ENCODE results near the gene C1QTNF6. TPM values are rescaled to one million over a fixed set of nuclear protein-coding genes. Genes with fewer than 3 reads are reported as not detected.

Gene C1QTNF6
- total and polyA plus RNA-seq, 2 experiments from 2014 or later: 1.7 to 2.3 TPM

GRCh38 chr22:37223965-37224551 is 36.0 kb upstream of the C1QTNF6 start (continued):
- TF ChIP-seq, protein P1, sequence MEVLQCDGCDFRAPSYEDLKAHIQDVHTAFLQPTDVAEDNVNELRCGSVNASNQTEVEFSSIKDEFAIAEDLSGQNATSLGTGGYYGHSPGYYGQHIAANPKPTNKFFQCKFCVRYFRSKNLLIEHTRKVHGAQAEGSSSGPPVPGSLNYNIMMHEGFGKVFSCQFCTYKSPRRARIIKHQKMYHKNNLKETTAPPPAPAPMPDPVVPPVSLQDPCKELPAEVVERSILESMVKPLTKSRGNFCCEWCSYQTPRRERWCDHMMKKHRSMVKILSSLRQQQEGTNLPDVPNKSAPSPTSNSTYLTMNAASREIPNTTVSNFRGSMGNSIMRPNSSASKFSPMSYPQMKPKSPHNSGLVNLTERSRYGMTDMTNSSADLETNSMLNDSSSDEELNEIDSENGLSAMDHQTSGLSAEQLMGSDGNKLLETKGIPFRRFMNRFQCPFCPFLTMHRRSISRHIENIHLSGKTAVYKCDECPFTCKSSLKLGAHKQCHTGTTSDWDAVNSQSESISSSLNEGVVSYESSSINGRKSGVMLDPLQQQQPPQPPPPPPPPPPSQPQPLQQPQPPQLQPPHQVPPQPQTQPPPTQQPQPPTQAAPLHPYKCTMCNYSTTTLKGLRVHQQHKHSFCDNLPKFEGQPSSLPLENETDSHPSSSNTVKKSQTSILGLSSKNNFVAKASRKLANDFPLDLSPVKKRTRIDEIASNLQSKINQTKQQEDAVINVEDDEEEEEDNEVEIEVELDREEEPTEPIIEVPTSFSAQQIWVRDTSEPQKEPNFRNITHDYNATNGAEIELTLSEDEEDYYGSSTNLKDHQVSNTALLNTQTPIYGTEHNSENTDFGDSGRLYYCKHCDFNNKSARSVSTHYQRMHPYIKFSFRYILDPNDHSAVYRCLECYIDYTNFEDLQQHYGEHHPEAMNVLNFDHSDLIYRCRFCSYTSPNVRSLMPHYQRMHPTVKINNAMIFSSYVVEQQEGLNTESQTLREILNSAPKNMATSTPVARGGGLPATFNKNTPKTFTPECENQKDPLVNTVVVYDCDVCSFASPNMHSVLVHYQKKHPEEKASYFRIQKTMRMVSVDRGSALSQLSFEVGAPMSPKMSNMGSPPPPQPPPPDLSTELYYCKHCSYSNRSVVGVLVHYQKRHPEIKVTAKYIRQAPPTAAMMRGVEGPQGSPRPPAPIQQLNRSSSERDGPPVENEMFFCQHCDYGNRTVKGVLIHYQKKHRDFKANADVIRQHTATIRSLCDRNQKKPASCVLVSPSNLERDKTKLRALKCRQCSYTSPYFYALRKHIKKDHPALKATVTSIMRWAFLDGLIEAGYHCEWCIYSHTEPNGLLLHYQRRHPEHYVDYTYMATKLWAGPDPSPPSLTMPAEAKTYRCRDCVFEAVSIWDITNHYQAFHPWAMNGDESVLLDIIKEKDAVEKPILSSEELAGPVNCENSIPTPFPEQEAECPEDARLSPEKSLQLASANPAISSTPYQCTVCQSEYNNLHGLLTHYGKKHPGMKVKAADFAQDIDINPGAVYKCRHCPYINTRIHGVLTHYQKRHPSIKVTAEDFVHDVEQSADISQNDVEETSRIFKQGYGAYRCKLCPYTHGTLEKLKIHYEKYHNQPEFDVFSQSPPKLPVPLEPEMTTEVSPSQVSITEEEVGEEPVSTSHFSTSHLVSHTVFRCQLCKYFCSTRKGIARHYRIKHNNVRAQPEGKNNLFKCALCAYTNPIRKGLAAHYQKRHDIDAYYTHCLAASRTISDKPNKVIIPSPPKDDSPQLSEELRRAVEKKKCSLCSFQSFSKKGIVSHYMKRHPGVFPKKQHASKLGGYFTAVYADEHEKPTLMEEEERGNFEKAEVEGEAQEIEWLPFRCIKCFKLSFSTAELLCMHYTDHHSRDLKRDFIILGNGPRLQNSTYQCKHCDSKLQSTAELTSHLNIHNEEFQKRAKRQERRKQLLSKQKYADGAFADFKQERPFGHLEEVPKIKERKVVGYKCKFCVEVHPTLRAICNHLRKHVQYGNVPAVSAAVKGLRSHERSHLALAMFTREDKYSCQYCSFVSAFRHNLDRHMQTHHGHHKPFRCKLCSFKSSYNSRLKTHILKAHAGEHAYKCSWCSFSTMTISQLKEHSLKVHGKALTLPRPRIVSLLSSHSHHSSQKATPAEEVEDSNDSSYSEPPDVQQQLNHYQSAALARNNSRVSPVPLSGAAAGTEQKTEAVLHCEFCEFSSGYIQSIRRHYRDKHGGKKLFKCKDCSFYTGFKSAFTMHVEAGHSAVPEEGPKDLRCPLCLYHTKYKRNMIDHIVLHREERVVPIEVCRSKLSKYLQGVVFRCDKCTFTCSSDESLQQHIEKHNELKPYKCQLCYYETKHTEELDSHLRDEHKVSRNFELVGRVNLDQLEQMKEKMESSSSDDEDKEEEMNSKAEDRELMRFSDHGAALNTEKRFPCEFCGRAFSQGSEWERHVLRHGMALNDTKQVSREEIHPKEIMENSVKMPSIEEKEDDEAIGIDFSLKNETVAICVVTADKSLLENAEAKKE (CRISPR knock-in tag; IDR thresholded peaks at IDR 0.05): no peak
- no peak for TF ChIP-seq EZH2phosphoT487 (IDR thresholded peaks at IDR 0.05; ENCODE audit: unreplicated experiment)
- TF ChIP-seq CREB1 (CRISPR knock-in tag; IDR thresholded peaks at IDR 0.05; ENCODE audit: low read depth): no peak
- TF ChIP-seq ETS1 (IDR thresholded peaks at IDR 0.05): no peak
- no peak for TF ChIP-seq ZNF114 (CRISPR knock-in tag; IDR thresholded peaks at IDR 0.05)
- TF ChIP-seq NANOG (IDR thresholded peaks at IDR 0.05; ENCODE audit: borderline replicate concordance): no peak

- H3K4me3 Mint-ChIP-seq: no peak overlapping the region
- H4K20me1 ChIP-seq (replicated peaks; ENCODE audit: insufficient read depth): no peaks in the 10 kb centered on the region
- no peaks in the 10 kb centered on the region for H3K36me3 Mint-ChIP-seq (ENCODE audit: low read depth)
- no peak overlapping the region for H2AFZ ChIP-seq
- peaks cover 16% of the 10 kb centered on the region for H3K27me3 Mint-ChIP-seq (ENCODE audit: insufficient read depth, low read depth, poor library complexity)
- no peaks in the 10 kb centered on the region for H3K36me3 ChIP-seq (ENCODE audit: insufficient read depth)
- no peaks in the 10 kb centered on the region for H3K9me2 ChIP-seq (ENCODE audit: insufficient read depth)
- DNase-seq (ENCODE audit: low spot score) (no peak), ATAC-seq (no peak)
- peaks cover 5% of the 10 kb centered on the region for H3K4me1 Mint-ChIP-seq
- no peaks in the 10 kb centered on the region for H3K27me3 ChIP-seq (ENCODE audit: insufficient read depth)
- no peak overlapping the region for H3K27ac Mint-ChIP-seq
- H3K27ac ChIP-seq (ENCODE audit: low read depth): no peak overlapping the region
- H3K4me1 ChIP-seq (ENCODE audit: insufficient read depth): no peaks in the 10 kb centered on the region
- peaks cover 11% of the 10 kb centered on the region; the same call in 2 of the 3 replicates for H3K9me3 Mint-ChIP-seq
- H3K4me2 ChIP-seq: no peak overlapping the region
- H3K79me2 ChIP-seq (replicated peaks; ENCODE audit: insufficient read depth): no peaks in the 10 kb centered on the region
- no peaks in the 10 kb centered on the region for H3F3A ChIP-seq (replicated peaks; ENCODE audit: low read depth)
- no peak for TF ChIP-seq STAT1 (IDR thresholded peaks at IDR 0.05; ENCODE audit: unreplicated experiment)
- TF ChIP-seq ZNF331 (CRISPR knock-in tag; IDR thresholded peaks at IDR 0.05; ENCODE audit: low read depth): no peak
- TF ChIP-seq EZH2phosphoT487 (IDR thresholded peaks at IDR 0.05; ENCODE audit: unreplicated experiment): no peak
- TF ChIP-seq, protein P2, sequence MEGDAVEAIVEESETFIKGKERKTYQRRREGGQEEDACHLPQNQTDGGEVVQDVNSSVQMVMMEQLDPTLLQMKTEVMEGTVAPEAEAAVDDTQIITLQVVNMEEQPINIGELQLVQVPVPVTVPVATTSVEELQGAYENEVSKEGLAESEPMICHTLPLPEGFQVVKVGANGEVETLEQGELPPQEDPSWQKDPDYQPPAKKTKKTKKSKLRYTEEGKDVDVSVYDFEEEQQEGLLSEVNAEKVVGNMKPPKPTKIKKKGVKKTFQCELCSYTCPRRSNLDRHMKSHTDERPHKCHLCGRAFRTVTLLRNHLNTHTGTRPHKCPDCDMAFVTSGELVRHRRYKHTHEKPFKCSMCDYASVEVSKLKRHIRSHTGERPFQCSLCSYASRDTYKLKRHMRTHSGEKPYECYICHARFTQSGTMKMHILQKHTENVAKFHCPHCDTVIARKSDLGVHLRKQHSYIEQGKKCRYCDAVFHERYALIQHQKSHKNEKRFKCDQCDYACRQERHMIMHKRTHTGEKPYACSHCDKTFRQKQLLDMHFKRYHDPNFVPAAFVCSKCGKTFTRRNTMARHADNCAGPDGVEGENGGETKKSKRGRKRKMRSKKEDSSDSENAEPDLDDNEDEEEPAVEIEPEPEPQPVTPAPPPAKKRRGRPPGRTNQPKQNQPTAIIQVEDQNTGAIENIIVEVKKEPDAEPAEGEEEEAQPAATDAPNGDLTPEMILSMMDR (conservative IDR thresholded peaks at IDR 0.05; ENCODE audit: low read depth in 2 of 2): no peak
- no peak overlapping the region for H3K4me3 ChIP-seq
Observed at GRCh38 chr22:37222440-37222971, 34.5 kb upstream of the C1QTNF6 start.
